ENCODE measurements around the gene ROS1.

GRCh38 chr6:117329926-117330325 is 95.8 kb downstream of the ROS1 start:
- TF ChIP-seq CTCF (IDR thresholded peaks at IDR 0.05) (no peak), POLR2A (IDR thresholded peaks at IDR 0.05) (no peak)
